ENCODE data around the gene CTDSPL2. TPM values are rescaled to one million over a fixed set of nuclear protein-coding genes. Genes with fewer than 3 reads are reported as not detected.

Gene CTDSPL2
- total RNA-seq, 1 experiment from 2014 or later, result 99.7 TPM

GRCh38 chr15:44574734-44575133 lies 147.3 kb downstream of the CTDSPL2 start:
- no peak for TF ChIP-seq CTCF (conservative IDR thresholded peaks at IDR 0.05; ENCODE audit: low read depth, low read length)
- no peak for TF ChIP-seq EZH2 (IDR thresholded peaks at IDR 0.05; ENCODE audit: borderline replicate concordance, low read depth, low read length, poor library complexity, severe bottlenecking)
- no peaks in the 10 kb centered on the region for H3K9me3 ChIP-seq (ENCODE audit: low read depth, low read length, poor library complexity, severe bottlenecking)
- intact Hi-C loops (cut with micrococcal nuclease; ENCODE audit: unreplicated experiment), result no loop called here
- ChIA-PET CTCF (interaction anchor here (0.5 kb wide), 1 partner anchor 194 kb away, joined by 3 read pairs; no protein-coding TSS in a partner anchor), POLR2A (ENCODE audit: low non-redundant PET) (no interaction called here)
- peaks cover 25% of the 10 kb centered on the region for H3K36me3 ChIP-seq (ENCODE audit: insufficient read depth, low read length, poor library complexity, severe bottlenecking)
- no peak for DNase-seq (ENCODE audit: low spot score)
- no peaks in the 10 kb centered on the region for H3K4me1 ChIP-seq (ENCODE audit: insufficient read depth, low read length, poor library complexity, severe bottlenecking)
- no TSS peak for BruUV-seq (replicated peaks)
- no peak overlapping the region for H3K4me3 ChIP-seq (ENCODE audit: low read depth, low read length, poor library complexity, severe bottlenecking)
- no peaks in the 10 kb centered on the region for H3K27me3 ChIP-seq (replicated peaks; ENCODE audit: insufficient read depth, low read depth, low read length, poor library complexity)
- H3K27ac ChIP-seq (ENCODE audit: low read depth, low read length, poor library complexity, severe bottlenecking), result no peak overlapping the region

Other genes with a start within 250 kb of the CTDSPL2 start
- 2.6 and 3.3 TPM in 2 replicates for gene FRMD5, start 232.4 kb upstream of the CTDSPL2 start, total RNA-seq (2021)
- 57.4 and 62.2 TPM in 2 replicates for gene GOLM2, start 138.9 kb upstream of the CTDSPL2 start, total RNA-seq (2021)
- gene EIF3J, start 109.5 kb downstream of the CTDSPL2 start, total RNA-seq (2021), result 176 and 208 TPM in 2 replicates
- gene SPG11, start 236.0 kb downstream of the CTDSPL2 start, total RNA-seq (2021), result 55.4 and 68.5 TPM in 2 replicates

All from A673 (cell line).